HG02981 (cell line): ENCODE measurements around the gene SLC7A10.
"Not testable (repeated sequence)": the region's sequence is repeated elsewhere in the genome, so short reads cannot be mapped to it uniquely, and the experiment has no call there.

Source experiments
- ATAC-seq: cut with Tn5 transposase; IDR thresholded peaks from one replicate; pipeline ENCODE4 v1.9.1; 2021; ENCODE audit warnings: mild to moderate bottlenecking, moderate library complexity; ENCODE audit not compliant: unreplicated experiment

The SLC7A10 gene

GRCh38 chr19:33219261-33219815 lies 6.3 kb downstream of the SLC7A10 start:
- ATAC-seq, result no peak

- ATAC-seq, result no peak
Measured at GRCh38 chr19:33217881-33218280, 7.8 kb downstream of the SLC7A10 start.

- no peak for ATAC-seq
Measured at GRCh38 chr19:33216198-33216830, 9.3 kb downstream of the SLC7A10 start.

DNA sequence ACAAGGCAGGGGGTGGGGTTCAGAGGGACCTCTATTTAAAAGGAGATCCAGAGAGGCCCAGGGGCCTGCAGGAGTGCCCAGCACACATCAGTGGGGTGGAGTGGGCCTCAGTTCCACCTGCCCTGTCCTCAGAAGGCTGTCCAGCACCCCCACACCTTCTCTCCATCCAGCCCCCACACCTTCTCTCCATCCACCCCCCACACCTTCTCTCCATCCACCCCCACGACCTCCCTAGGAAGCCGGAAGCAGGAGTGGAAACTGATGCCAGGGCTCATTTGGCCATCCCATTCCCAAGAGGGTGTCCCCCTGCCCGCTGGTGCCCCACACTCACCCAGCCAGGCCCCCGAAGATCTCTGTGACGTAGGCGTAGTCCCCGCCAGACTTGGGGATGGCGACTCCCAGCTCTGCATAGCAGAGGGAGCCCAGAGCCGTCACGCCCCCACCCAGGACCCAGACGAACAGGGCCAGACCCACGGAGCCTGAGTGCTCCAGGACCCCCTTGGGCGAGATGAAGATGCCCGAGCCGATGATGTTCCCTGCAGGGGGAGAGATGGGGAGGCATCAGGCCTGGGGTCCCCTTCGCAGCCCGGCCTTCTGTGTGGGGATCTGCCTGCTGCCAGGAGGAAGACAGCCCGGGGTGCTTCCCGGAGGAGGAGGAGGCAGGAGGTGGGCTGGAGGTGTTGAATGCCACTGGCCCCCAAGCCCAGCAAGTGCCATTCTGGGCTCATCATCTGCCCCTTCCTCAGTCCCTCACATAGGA lies 10.0 kb downstream of the SLC7A10 start:
- no peak for ATAC-seq

DNA sequence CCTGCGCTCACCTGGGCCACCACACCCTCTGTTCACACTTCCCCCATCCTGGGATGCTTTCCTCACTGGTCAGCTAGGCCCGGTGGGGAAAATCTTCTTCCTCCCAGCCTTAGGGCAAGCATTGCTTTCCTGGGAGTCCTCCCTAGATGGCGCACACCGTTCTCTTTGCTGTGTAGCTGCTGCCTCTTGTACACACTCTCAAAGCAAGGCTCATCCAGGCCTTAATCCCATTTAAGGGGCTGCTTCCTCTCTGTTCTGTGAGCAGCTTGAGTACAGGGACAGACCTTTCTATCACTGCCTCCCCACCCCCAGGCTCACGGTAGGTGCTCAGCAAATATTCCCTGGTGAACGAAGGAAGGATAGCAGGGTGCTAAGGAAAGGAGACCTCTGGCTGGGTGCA lies 11.1 kb downstream of the SLC7A10 start:
- ATAC-seq, result no peak

GRCh38 chr19:33212436-33213172 lies 13.0 kb downstream of the SLC7A10 start:
- ATAC-seq, result no peak

GRCh38 chr19:33211794-33212435 lies 13.7 kb downstream of the SLC7A10 start:
- no peak for ATAC-seq

GRCh38 chr19:33210266-33210940 lies 15.2 kb downstream of the SLC7A10 start:
- ATAC-seq, result no peak

- not testable (repeated sequence) for ATAC-seq
Measured at GRCh38 chr19:33209850-33210230, 15.8 kb downstream of the SLC7A10 start.

DNA sequence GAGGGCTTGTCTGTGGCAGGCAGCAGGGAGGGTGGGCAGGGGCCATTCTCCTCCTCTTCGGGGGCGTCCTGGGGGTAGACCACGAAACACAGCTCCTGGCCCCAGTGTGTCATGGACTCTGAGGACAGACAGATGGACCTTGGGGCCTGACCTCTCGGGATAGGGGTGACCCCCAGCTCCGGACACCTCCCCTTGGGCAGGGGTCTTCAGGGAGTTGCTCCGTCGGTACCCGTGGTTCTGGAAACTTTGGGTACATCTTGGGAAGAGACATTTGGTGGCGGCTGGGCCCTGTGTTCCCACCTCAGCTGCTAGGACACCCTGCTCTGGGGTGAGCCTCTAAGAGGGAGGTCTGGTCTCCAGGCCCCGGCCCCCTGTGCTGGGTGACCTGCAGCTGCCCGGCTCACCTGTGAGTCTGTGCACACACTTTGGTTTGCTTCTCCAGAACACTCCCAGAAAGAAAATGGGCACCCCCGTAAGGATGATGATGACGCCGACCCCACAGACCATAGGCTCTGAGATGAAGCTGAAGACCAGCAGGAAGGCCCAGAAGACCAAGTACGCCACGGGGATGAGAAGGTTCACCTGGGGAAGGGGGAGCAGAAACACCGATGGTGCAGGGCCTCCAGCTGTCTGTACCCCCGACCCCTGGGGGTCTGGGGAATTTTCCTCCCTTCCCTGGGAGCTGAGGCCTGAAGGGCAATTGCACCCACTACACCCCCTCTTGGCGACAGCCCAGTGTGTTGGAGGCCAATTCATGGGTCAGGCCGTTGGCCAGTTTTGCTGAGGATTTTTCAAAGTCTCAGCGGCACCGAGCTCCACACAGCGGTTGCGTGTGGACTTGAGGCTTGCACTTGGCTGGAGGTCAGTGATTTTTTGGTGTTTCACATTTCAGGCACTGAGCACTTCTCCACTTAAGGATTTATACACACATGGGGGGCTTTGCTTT lies 16.5 kb downstream of the SLC7A10 start:
- no peak for ATAC-seq

GRCh38 chr19:33208371-33208895 lies 17.2 kb downstream of the SLC7A10 start:
- no peak for ATAC-seq

DNA sequence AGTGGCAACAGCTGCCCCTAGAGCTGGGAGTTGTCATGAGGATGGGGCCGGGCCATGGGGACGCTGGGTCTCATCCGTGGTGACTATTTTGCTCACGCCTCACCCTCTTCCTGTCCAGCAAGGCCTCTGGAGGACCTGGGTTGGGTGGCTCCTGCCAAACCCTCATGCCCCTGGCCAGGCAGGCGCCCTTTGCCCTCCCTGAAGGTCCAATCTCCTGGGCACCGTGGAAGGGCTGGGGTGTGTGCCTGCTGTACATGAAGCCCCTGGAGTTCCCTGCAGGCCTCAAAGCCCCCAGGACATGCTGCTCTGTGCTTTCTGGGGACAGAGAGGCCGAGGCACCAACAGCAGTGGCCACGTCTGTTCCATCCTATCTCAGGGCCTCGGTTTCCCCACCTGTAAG lies 17.7 kb downstream of the SLC7A10 start:
- ATAC-seq, result no peak

DNA sequence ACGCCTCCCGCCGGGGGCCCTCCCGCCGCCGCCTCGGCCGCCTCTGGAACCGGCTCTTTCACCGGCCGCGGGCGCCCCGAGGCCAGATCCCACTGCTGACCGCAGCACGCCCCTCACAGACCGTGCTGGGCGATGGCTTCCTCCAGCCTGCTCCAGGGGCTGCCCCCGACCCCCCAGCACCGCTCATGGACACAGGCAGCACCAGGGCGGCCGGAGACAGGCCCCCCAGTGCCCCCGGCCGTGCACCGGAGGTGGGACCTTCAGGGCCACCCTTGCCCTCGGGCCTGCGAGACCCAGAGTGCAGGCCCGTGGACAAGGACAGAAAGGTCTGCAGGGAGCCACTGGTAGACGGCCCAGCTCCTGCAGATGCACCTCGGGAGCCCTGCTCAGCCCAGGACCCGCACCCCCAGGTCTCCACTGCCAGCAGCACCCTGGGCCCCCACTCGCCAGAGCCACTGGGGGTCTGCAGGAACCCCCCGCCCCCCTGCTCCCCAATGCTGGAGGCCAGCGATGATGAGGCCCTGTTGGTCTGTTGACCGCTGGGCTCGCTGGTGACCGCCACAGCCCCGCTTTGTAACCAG lies 18.5 kb downstream of the SLC7A10 start:
- no peak for ATAC-seq

DNA sequence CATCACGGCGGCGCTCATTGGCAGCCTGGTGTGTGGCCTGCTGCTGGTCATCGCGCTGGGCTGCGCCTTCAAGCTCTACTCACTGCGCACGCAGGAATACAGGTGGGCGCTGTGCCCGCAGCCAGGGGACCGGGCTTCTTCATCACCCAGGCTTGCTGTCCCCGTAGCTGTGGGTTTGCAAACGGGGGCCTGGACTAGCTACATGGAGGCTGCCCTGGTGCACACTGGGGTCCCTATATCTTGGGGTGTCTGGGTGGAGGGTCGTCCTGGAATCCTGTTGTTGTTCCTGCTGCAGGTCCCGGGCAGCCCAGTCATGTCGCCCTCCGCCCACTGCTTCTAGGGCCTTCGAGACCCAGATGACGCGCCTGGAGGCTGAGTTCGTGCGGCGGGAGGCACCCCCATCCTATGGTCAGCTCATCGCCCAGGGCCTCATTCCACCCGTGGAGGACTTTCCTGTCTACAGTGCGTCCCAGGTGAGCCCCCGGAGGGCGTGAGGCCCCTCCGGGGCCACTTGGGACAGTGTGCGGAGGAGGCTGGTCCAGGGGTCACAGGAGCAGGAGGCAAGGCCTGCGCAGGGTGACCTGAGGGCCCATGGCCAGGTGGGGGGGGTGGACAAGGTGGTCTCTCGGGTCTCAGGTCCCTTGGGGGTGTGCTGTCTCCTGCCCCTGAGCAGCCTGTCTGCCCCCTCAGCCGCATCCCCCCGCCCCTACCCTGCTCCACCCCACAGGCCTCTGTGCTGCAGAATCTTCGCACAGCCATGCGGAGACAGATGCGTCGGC lies 19.2 kb downstream of the SLC7A10 start:
- ATAC-seq, result no peak

DNA sequence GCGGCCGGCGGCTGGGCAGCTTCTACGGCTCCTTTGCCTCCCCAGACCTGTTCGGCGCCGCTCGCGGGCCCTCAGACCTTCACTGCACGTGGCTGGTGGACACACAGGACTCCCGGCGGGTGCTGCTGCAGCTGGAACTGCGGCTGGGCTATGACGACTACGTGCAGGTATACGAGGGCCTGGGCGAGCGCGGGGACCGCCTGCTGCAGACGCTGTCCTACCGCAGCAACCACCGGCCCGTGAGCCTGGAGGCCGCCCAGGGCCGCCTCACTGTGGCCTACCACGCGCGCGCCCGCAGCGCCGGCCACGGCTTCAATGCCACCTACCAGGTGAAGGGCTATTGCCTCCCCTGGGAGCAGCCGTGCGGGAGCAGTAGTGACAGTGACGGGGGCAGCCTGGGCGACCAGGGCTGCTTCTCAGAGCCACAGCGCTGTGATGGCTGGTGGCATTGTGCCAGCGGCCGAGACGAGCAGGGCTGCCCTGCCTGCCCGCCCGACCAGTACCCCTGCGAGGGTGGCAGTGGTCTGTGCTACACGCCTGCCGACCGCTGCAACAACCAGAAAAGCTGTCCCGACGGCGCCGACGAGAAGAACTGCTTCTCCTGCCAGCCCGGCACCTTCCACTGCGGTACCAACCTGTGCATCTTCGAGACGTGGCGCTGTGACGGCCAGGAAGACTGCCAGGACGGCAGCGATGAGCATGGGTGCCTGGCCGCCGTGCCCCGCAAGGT lies 20.0 kb downstream of the SLC7A10 start:
- ATAC-seq, result no peak

DNA sequence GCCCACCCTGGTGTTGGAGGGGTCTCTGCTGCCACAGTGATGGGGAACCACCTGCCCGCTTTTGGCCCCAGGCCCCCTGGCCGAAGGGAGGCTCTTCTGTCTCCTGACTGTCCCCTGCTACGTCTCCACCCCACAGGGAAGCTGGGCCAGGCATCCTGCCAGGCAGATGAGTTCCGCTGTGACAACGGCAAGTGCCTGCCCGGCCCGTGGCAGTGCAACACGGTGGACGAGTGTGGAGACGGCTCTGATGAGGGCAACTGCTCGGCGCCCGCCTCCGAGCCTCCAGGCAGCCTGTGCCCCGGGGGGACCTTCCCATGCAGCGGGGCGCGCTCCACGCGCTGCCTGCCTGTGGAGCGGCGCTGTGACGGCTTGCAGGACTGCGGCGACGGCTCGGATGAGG lies 20.5 kb downstream of the SLC7A10 start:
- no peak for ATAC-seq
